ENCODE data around the gene GRIK5.

The GRIK5 gene

GRCh38 chr19:42093926-42094325 lies 23.9 kb upstream of the GRIK5 start:
- H3F3A ChIP-seq (ENCODE audit: control insufficient read depth, insufficient read depth), result peaks cover 18% of the 10 kb centered on the region
- H4K20me1 ChIP-seq (ENCODE audit: control insufficient read depth, insufficient read depth, low read depth, low read length), result no peaks in the 10 kb centered on the region; the same call in 1 of the 2 replicates
- TF ChIP-seq CTCF (IDR thresholded peaks at IDR 0.05; ENCODE audit: low read depth, low read length, poor library complexity, severe bottlenecking) (no peak), EZH2phosphoT487 (IDR thresholded peaks at IDR 0.05; ENCODE audit: borderline replicate concordance, low read length) (no peak)
- H3K36me3 ChIP-seq (ENCODE audit: control insufficient read depth, low read length), result peaks cover 72% of the 10 kb centered on the region
- H3K4me1 ChIP-seq (ENCODE audit: control insufficient read depth, low read length), result peaks cover 28% of the 10 kb centered on the region
- H3K9me3 ChIP-seq (ENCODE audit: control insufficient read depth, insufficient read depth, low read length), result no peaks in the 10 kb centered on the region
- no peak overlapping the region for H3K4me3 ChIP-seq (ENCODE audit: low read length)
- H3K79me2 ChIP-seq (ENCODE audit: control insufficient read depth, low read length), result no peaks in the 10 kb centered on the region
- H3K4me2 ChIP-seq (ENCODE audit: low read length), result no peak overlapping the region
- no peaks in the 10 kb centered on the region for H3K27me3 ChIP-seq (ENCODE audit: control insufficient read depth, low read length)
- no peaks in the 10 kb centered on the region for H3K9me2 ChIP-seq (replicated peaks; ENCODE audit: control insufficient read depth, low read length)
- H3K27ac ChIP-seq (ENCODE audit: low read depth, low read length), result no peak overlapping the region

- Histone ChIP-seq H3K4me3 (ENCODE audit: low read length) (no peak overlapping the region), H3K27me3 (ENCODE audit: control insufficient read depth, low read length) (no peaks in the 10 kb centered on the region), H3K4me1 (ENCODE audit: control insufficient read depth, low read length) (peaks cover 32% of the 10 kb centered on the region), H3K4me2 (ENCODE audit: low read length) (no peak overlapping the region), H4K20me1 (ENCODE audit: control insufficient read depth, insufficient read depth, low read depth, low read length) (no peaks in the 10 kb centered on the region; the same call in 1 of the 2 replicates), H3K9me2 (replicated peaks; ENCODE audit: control insufficient read depth, low read length) (no peaks in the 10 kb centered on the region), H3K79me2 (ENCODE audit: control insufficient read depth, low read length) (no peaks in the 10 kb centered on the region), H3K36me3 (ENCODE audit: control insufficient read depth, low read length) (peaks cover 68% of the 10 kb centered on the region), H3K9me3 (ENCODE audit: control insufficient read depth, insufficient read depth, low read length) (no peaks in the 10 kb centered on the region), H3K27ac (ENCODE audit: low read depth, low read length) (no peak overlapping the region), H3F3A (ENCODE audit: control insufficient read depth, insufficient read depth) (peaks cover 19% of the 10 kb centered on the region)
- no peak for TF ChIP-seq EZH2phosphoT487 (IDR thresholded peaks at IDR 0.05; ENCODE audit: borderline replicate concordance, low read length)
- no peak for TF ChIP-seq CTCF (IDR thresholded peaks at IDR 0.05; ENCODE audit: low read depth, low read length, poor library complexity, severe bottlenecking)
Measured at GRCh38 chr19:42093505-42093904, 23.5 kb upstream of the GRIK5 start.

- Histone ChIP-seq H3K36me3 (ENCODE audit: control insufficient read depth, low read length) (peaks cover 59% of the 10 kb centered on the region), H3K4me2 (ENCODE audit: low read length) (no peak overlapping the region), H3F3A (ENCODE audit: control insufficient read depth, insufficient read depth) (peaks cover 24% of the 10 kb centered on the region), H3K9me3 (ENCODE audit: control insufficient read depth, insufficient read depth, low read length) (no peaks in the 10 kb centered on the region), H3K27me3 (ENCODE audit: control insufficient read depth, low read length) (no peaks in the 10 kb centered on the region), H3K79me2 (ENCODE audit: control insufficient read depth, low read length) (no peaks in the 10 kb centered on the region), H4K20me1 (ENCODE audit: control insufficient read depth, insufficient read depth, low read depth, low read length) (no peaks in the 10 kb centered on the region; the same call in 1 of the 2 replicates), H3K27ac (ENCODE audit: low read depth, low read length) (no peak overlapping the region), H3K9me2 (replicated peaks; ENCODE audit: control insufficient read depth, low read length) (no peaks in the 10 kb centered on the region), H3K4me3 (ENCODE audit: low read length) (no peak overlapping the region), H3K4me1 (ENCODE audit: control insufficient read depth, low read length) (peaks cover 43% of the 10 kb centered on the region)
- TF ChIP-seq CTCF (IDR thresholded peaks at IDR 0.05; ENCODE audit: low read depth, low read length, poor library complexity, severe bottlenecking) (peak; percentile 74), EZH2phosphoT487 (IDR thresholded peaks at IDR 0.05; ENCODE audit: borderline replicate concordance, low read length) (no peak)
Measured at GRCh38 chr19:42092350-42092749, 22.3 kb upstream of the GRIK5 start.

All from DOHH2 (cell line).